NCI-H2029 (cell line): ENCODE results near the gene SOX4.
"Not testable (repeated sequence)": the region's sequence is repeated elsewhere in the genome, so short reads cannot be mapped to it uniquely, and the experiment has no call there.

Experiments
- DNase-seq: peaks from one replicate; lab custom pipeline; 2025; lab: John Stamatoyannopoulos, UW

SOX4 gene

DNA sequence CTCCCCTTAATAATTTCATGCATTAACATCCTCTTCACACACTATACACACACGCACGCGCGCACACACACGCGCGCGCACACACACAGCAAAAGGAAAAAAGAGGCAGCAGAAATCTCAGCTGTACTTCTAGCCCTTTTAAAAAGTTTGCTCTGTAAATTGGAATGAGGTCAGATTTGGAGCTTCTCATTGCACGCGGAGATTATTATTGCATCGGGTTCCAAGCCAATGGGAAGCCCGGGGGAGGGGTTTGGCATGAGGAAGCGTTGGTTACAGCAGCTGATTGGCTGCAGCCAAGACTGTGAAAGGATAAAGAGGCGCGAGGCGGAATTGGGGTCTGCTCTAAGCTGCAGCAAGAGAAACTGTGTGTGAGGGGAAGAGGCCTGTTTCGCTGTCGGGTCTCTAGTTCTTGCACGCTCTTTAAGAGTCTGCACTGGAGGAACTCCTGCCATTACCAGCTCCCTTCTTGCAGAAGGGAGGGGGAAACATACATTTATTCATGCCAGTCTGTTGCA lies at the start of gene SOX4:
Gene SOX4, plus strand, starts transcription at position 340 of the 515 bp plus-strand sequence. CDS start 784 bp downstream, outside the sequence.
- DNase-seq: peak; percentile 100

DNA sequence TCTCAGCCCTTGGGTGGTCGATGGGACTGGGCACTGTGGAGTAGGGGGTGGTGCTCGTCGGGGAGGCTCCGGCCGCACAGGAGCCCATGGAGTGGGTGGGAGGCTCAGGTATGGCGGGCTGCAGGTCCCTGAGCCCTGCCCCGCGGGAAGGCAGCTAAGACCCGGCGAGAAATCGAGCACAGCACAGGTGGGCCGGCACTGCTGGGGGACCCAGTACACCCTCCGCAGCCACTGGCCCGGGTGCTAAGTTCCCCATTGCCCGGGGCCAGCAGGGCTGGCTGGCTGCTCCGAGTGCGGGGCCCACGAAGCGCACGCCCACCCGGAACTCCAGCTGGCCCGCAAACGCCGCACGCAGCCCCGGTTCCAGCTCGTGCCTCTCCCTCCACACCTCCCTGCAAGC lies 41.3 kb upstream of the SOX4 start:
- DNase-seq: not testable (repeated sequence)

DNA sequence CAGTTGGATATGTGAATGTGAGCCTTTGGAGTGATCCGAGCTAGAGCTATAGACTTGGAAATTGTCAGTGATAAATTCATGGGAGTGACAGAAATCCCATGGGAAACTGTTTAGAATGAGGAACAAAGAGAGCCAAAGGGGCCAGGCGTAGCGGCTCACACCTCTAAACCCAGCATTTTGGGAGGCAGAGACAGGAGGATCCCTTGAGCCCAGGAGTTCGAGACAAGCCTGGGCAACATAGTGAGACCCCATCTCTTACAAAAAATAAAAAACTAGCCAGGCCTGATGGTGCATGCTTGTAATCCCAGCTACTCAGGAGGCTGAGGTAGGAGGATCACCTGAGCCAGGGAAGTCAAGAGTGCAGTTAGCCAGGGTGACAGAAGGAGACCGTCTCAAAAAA lies 39.3 kb upstream of the SOX4 start:
- DNase-seq: no peak

DNA sequence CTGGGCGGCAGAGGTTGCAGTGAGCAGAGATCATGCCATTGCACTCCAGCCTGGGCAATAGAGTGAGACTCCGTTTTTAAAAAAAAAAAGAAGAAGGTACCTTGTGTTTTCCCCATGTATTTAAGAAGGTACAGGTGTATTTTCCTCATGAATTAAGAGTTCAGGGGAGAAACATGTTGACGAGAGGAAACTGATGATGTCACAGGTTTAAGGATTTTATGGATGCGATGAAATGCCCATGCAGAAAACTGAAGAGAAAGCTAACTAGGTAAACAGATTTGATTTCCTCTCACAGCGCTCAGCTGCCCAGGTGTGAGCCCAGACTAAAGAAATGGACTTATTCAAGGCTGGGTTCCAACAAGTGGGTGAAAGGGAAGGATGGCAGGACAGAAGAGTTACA lies 38.4 kb upstream of the SOX4 start:
- no peak for DNase-seq

DNA sequence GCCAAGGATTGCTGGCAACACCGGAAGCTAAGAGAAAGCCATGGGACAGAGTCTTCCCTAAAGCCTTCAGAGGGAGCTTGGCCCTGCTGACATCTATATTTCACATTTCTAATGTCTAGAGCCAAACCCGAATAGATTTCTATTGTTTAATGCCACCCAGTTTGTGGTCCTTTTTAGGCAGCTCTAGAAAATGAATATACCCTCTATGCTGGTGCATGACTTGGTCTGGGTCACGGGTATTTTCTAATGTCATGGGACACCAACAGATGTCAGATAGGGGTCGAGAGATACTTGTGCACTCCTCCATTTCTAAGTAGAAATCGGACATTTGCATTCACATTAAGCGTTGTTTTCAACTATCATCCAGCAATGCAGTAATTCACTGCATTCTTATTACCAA lies 37.0 kb upstream of the SOX4 start:
- DNase-seq: no peak

DNA sequence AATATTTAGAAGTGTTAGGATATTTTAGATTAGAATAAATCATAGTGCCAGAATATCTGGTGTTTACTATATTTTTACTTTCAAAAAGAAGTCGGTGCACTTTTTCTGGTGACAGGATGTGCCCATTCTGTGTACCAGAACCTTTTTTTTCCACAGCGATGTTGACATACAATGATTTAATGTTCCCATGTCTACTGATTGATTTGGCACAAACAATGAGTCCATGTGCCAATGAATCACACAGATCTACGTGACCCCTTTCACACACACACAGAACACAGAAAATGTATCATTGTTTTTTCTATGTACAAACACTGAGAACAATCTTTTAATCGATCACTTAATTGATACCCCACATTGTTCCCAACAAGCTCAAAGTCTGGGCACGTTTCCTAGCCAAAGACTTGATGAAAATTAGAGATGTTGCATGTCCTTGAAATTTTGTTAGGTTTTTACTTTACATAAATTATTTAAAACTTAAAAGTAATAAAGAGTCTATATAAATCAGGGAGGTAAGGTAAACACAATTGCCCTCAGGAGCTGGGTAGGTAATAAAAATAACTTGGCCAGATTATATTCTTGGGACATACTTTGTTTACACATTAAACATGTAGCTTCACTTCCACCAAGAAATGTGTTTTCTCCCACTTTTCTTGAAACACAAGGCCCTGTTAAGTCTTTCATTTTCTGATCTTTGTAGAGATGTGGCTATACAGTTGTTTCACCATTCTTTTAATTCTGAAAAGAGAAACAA lies 36.4 kb upstream of the SOX4 start:
- DNase-seq: peak; percentile 70

DNA sequence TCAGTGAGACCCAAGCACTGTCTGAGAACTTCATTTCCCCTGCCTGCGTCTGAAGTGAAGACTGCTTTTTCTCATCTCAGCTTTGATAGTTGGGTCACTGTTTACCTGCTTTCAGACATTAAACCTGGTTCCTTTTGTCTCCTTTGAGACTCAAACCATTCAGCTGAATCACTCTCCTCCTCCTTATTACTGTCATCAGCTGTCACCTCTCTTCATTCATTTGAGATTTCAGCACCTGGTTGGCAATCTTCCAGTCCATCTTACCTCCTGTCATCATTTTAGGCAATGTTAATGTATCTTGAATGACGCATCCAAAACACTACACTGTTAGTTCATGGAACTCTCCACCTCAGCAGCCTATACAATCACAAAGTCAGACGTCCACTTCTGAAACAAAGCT lies 34.3 kb upstream of the SOX4 start:
- DNase-seq: peak; percentile 17

DNA sequence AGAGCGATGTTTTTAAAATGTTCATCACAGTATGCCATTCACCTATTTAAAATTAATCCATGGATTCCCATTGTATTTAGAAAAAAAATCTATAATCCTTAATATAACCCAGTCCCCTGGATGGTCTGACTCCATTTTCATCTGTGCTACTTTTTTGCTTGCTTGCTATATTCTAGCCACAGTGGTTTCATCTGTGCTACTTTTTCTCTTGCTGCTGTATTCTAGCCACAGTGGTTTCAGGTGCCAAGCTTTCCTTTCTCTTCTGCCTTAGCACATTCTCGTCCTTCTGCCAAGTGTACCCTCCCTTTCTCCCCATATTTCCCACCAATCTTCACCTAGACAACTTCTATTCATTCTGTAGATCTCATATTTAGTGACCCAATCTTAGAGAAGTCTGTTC lies 33.3 kb upstream of the SOX4 start:
- no peak for DNase-seq

DNA sequence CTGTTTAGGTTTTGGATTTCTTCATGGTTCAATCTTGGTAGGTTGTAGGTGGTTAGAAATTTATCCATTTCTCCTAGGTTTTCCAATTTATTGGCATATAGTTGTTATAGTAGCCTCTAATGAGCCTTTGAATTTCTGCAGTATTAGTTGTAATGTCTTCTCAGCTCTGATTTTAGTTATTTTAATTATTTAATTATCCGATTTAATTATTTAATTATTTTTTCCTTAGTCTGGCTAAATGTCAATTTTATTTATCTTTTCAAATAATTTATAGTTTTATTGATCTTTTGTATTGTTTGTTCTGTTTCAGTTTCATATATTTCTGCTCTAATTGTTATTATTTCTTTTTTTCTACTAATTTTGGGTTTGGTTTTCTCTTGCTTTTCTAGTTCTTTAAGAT lies 28.1 kb upstream of the SOX4 start:
- no peak for DNase-seq

DNA sequence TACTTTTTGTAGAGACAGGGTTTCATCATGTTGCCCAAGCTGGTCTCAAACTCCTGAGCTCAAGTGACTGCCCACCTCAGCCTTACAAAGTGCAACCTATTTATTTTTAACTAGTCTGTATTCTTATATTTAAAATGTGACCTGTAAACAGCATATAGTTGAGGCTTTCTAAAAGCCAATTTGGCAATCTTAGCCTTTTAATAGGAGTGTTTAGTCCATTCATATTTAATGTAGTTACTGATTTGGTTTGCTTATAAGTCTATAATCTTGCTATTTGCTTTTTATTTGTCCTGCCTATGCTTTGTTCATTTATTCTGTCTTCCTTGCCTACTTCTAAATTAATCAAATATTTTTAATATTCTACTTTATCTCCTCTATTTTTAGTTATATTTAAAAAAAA lies 15.0 kb upstream of the SOX4 start:
- DNase-seq: no peak

DNA sequence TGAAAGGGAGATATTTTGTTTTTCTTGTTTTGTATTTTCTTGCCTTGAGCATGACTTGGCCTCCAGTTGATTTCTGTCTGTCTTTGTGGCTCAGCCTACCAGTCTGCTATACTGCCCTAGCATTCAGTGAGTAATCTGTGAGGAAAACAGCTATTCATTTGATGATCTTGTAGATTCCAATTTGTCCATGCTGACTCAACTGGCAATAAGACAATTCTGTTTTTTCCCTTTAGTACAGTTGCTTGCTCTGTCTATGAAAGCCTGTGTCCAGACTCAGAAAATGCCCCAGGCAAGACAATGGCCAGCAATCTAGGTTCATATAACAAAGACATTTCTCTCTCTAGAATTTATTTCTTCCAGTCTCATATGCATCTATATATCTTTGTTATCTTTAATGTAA lies 10.9 kb upstream of the SOX4 start:
- no peak for DNase-seq

DNA sequence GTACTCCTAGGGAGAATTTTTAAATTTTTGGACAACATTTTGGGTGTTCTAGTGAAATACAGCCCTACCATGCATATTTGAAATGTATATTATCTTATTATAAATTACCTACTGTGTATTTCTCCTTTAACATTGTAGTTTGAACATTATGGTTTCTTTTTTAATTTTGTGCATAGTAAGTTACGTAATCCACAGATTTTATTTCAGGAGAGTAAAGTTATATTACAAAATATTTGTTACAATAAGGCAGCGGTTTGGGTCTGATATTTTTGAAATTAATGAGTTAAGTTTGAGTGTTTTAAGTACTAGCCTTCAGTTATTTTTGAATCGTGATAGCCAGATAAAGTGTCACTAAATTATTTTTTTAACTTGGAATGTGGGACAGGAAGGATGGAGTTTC lies 7.3 kb upstream of the SOX4 start:
- DNase-seq: no peak

DNA sequence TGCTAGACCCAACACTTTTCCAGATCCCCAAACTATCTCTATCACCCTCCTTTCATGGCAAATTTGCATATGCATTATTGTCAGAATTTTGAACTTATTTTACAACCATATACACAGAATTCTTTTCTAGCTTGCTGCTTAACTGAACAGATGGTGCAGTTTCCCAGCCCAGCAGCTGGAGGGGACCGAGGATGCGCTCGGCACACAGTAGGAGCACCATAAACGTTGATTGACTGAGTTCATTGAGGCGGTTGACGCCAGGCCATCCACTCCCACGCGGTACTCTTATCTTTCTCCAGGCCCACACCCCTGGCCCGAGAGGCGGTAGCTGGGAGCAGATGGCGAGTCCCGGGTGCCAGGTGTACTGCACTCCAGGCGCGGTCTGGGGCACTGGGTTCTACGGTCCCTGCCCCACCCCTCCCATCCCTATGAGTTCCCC lies 6.8 kb upstream of the SOX4 start:
- no peak for DNase-seq

DNA sequence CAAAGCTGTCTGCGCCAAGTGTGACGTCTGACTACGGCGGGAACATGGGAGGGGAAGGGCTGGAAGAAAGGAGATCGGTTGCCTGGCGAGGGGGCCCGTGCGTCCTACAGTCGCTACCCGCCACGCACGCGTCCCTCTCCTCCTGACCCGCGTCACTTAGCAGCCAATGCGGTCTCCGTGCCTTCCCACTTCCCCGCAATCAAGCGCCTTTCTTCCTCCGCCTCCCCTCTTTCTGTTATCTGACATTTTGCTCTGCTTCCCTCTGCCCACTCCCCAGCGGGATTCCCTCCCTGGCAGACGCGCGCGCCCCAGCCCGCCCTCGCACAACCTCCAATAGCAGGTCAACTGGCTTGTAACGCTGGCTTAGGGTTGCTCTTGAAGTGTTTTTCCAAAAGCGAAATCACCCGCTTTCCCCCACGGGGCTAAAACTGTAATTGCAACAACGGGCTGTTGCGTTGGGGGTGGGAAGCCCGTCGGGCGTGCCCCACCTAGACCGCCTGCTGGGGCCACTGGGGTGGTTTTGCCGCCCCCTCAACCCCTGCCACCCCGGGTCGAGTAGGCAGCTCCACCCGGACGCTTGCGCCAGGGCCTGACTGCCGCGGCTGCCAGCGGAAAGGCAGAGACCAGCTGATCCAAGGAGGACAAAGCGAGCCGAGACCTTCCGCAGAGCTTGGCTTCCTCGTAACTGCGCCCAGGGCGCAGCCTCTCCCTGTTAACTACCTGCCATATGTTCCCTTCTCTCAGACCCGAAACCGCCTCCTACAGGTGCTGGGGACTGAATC lies 6.2 kb upstream of the SOX4 start:
- DNase-seq: peak; percentile 93

DNA sequence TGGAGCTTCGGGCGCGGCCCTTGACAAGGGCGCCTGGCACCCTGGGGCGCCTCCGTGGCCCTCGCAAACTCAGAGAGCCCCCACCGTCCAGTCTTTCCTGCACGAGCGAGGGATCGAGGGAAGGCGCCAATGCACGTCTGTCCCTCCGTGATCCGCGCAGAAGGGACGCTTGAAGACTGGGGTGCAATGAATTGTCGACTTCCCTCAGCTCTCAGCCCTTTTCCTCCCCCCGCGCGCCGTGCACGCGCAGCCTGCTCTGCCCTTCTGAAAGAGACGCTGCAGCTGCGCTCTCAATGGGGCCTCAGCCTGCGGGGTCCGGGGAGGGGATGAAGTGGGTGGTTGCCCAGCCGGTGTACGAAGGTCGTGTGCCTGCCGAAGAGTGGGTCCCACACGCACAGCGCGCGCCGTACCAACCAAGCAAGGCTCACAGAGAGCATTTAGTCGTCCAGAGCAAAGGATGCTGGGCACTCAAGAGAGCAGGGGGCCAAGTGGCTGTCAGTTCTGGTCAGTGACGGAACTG lies 5.5 kb upstream of the SOX4 start:
- DNase-seq: peak; percentile 91

DNA sequence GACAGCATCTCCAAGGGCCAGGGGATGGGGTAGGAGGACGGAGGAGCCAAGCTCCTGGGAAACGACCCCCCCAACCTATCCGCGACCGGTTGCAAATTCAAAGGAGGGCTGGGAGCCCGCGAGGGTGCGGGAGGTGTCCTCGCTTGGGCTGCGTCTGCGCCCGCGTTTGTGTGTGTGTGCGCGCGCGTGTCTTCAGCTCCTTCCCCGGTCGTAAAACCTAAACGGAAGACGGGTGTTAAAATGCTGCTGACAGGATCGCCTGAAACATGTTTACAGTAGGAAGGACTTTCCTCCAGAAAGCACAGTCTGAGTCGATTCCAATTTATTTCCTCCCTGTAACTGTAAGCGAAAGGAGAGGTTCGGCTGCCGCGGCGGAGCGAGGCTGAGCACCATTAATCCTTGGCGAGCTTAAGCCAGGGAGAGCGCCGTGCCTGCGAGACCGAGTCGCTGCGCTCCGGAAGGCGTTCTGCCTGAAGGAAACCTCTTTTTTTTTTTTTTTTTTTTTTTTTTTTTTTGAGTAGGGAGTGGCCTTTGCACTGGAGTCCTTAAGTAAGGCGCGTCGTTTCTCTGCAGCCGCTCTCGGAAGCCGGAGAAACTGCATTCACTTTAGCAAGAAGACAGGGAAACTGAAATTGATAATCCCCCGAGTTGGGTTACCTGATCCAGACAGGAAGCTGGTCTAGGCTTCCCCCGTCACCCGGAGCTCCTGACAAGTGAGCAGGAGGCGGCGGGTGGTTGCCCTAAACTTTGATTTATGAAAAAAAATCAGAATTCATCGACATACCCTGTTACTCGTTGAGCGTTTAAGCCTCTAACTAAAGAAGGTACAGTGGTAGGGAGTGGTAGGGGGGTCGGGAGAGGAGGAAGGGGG lies 4.8 kb upstream of the SOX4 start:
- DNase-seq: peak; percentile 93

DNA sequence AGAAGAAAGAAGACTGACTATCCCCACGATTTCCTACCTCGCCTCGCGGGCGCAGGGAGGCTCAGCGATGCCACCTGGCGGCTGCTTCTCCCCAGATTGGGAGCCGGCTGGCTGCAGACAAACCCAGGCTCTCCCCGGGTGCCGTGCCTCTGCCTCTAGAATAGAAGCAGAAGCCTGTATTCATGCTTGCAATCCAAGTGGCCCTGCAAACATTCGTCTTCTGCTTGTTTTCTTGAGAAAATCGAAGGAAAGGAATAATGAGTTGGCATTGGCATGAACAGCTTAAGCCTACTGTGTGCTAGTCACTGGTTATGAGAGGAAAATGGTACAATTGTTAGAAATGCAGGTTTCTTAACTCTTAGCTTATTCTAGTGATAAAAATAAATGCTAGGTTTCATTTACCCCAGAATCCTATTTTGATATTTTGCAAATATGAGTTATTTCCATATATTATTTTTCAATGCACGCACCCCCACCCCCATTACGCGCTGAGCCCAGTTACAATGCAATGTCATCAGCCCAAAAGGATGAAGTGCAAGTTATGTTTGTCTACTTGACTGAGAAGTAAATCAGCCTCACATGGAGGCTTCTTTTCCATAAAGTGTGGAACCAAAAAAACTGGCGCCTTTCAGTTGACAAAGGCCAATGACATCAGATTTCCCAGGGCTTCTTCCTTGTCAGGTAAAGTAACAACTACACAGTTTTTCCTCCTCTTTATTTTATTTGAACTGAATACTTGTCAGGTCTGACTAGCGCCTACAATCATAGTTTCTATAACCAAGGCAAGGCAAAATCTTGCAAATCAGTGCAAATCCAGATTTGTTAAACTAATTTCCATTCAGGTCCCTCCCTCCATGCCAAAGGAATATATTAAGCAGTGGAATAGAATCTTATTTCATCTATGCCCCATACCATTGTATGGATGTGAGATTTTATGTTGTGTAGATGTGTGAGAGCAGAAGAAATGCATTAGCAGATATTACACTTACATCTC lies 3.9 kb upstream of the SOX4 start:
- peak; percentile 94 for DNase-seq

DNA sequence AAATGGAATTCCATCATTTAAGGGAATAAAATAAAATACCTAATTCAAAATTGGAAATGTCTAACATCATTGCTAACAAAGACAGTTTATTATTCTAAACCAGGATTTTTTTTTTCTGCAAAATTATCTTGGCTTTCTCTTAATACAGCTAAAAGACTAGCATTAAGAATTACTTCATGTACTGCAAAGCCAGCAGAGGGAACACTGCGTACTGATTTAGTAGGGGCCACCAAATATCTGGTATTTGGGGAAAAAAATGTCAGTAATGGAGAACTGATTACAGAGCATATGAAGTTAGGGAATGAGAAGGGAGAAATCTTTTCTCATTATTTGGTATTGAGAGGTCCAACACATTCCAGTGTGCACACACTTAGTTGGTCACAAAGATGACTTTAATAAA lies 3.2 kb upstream of the SOX4 start:
- DNase-seq: no peak

DNA sequence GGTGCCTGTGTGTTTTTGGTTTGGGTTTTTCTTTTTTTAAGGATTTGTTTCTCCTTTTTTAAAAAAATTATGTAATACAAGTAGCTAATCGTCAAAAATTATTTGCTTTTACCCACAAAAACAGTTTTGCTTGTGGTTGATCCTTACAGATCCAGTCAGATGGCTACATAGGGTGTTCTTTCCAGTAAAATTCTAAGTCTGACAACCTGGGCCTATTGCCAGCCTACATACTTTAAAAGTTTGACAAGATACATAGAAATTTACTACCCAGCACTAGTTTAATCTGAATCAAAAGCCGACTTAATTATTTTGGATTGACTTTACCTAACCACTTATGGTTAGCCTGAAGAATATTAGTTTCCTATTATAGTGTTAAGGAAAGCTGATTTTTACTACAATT lies 2.1 kb upstream of the SOX4 start:
- DNase-seq: no peak

DNA sequence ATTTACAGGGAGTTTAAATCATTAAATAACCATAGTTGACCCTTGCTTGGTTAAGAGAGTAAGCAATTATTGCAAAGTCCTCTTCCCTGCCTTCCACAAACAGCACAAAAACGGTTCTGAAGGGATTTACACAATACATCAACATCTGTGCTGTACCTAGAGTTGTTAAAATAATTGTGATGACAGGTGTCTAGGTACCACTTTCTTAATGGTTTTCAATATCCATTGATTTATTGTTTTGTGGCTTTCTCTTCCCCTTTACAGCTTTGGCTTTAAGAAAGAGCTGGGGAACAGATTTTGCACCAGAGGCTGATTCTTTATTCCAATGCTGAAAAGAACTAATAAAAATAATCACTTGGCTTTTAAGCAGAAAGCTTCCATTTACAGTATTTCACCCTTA lies 598 bp upstream of the SOX4 start:
- DNase-seq: no peak

DNA sequence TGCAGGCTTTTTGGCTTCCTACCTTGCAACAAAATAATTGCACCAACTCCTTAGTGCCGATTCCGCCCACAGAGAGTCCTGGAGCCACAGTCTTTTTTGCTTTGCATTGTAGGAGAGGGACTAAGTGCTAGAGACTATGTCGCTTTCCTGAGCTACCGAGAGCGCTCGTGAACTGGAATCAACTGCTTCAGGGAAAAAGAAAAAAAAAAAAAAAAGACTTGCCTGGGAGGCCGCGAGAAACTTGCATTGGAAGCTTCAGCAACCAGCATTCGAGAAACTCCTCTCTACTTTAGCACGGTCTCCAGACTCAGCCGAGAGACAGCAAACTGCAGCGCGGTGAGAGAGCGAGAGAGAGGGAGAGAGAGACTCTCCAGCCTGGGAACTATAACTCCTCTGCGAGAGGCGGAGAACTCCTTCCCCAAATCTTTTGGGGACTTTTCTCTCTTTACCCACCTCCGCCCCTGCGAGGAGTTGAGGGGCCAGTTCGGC lies 420 bp downstream of the SOX4 start:
- no peak for DNase-seq
